ENCODE data around the gene CLEC19A. TPM values are rescaled to one million over a fixed set of nuclear protein-coding genes. Genes with fewer than 3 reads are reported as not detected.

CLEC19A gene
- total RNA-seq, 1 donor from 2014 or later = 1.9 TPM

- Histone ChIP-seq H3K4me3 (peak overlapping the region; percentile 9), H2AFZ (replicated peaks) (no peak overlapping the region), H3K79me2 (ENCODE audit: low read depth) (no peaks in the 10 kb centered on the region), H3K9ac (no peak overlapping the region), H3K27ac (peak overlapping the region; percentile 89), H3K4me2 (peak overlapping the region; percentile 76), H3K36me3 (no peaks in the 10 kb centered on the region), H3K27me3 (no peaks in the 10 kb centered on the region), H3K9me3 (ENCODE audit: low read depth) (no peaks in the 10 kb centered on the region), H4K20me1 (ENCODE audit: low read depth) (no peaks in the 10 kb centered on the region), H3F3A (ENCODE audit: low read depth) (peaks cover 59% of the 10 kb centered on the region), H3K4me1 (peaks cover 79% of the 10 kb centered on the region)
- no peaks in the 10 kb centered on the region for H3K9me3 Mint-ChIP-seq
- H3K4me3 Mint-ChIP-seq = peak overlapping the region; percentile 15
- peaks cover 15% of the 10 kb centered on the region for H3K27me3 Mint-ChIP-seq (ENCODE audit: insufficient read depth, low read depth)
- peaks cover 80% of the 10 kb centered on the region for H3K4me1 Mint-ChIP-seq
- DNase-seq (ENCODE audit: low spot score) = peak; percentile 96
- peaks cover 1% of the 10 kb centered on the region for H3K36me3 Mint-ChIP-seq
- TF ChIP-seq, protein P1, sequence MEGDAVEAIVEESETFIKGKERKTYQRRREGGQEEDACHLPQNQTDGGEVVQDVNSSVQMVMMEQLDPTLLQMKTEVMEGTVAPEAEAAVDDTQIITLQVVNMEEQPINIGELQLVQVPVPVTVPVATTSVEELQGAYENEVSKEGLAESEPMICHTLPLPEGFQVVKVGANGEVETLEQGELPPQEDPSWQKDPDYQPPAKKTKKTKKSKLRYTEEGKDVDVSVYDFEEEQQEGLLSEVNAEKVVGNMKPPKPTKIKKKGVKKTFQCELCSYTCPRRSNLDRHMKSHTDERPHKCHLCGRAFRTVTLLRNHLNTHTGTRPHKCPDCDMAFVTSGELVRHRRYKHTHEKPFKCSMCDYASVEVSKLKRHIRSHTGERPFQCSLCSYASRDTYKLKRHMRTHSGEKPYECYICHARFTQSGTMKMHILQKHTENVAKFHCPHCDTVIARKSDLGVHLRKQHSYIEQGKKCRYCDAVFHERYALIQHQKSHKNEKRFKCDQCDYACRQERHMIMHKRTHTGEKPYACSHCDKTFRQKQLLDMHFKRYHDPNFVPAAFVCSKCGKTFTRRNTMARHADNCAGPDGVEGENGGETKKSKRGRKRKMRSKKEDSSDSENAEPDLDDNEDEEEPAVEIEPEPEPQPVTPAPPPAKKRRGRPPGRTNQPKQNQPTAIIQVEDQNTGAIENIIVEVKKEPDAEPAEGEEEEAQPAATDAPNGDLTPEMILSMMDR (IDR thresholded peaks at IDR 0.05) = no peak
- TF ChIP-seq EZH2phosphoT487 (IDR thresholded peaks at IDR 0.05) = peak; percentile 31
- H3K27ac Mint-ChIP-seq = peak overlapping the region; percentile 94
Observed at GRCh38 chr16:19291475-19291874, 5.9 kb downstream of the CLEC19A start.

DNA sequence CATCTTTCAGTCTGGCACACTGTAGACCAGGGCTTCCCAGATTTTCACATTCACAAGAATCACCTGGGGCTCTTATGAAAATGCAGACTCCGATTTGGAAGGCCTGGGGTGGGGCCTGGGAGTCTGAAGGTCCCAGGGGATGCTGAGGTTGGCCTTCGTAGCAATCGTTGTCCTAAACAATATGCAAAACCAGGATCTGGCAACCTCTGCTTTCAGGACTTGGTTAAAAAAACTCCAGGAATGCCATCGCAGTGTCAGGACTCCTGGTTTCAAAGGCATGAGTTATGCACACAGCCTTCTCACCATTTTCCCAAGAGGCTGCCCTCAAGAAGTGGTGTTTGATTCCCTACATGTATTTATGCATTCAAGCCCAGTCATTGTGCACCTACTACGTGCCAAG lies 6.7 kb downstream of the CLEC19A start:
- peaks cover 15% of the 10 kb centered on the region for H3K27me3 Mint-ChIP-seq (ENCODE audit: insufficient read depth, low read depth)
- Histone ChIP-seq H3K36me3 (no peaks in the 10 kb centered on the region), H3K9ac (no peak overlapping the region), H2AFZ (replicated peaks) (no peak overlapping the region), H4K20me1 (ENCODE audit: low read depth) (no peaks in the 10 kb centered on the region), H3K4me3 (peak overlapping the region; percentile 9), H3K27me3 (no peaks in the 10 kb centered on the region), H3K79me2 (ENCODE audit: low read depth) (no peaks in the 10 kb centered on the region), H3K4me2 (peak overlapping the region; percentile 76), H3K9me3 (ENCODE audit: low read depth) (no peaks in the 10 kb centered on the region), H3K27ac (peak overlapping the region; percentile 88), H3F3A (ENCODE audit: low read depth) (peaks cover 59% of the 10 kb centered on the region), H3K4me1 (peaks cover 72% of the 10 kb centered on the region)
- no peaks in the 10 kb centered on the region for H3K9me3 Mint-ChIP-seq
- DNase-seq (ENCODE audit: low spot score) = peak; percentile 54
- H3K4me1 Mint-ChIP-seq = peaks cover 76% of the 10 kb centered on the region
- TF ChIP-seq EZH2phosphoT487 (IDR thresholded peaks at IDR 0.05) (no peak), EZH2 (IDR thresholded peaks at IDR 0.05) (no peak)
- TF ChIP-seq, protein P1 (IDR thresholded peaks at IDR 0.05) = no peak
- H3K36me3 Mint-ChIP-seq = peaks cover 1% of the 10 kb centered on the region
- peak overlapping the region; percentile 94 for H3K27ac Mint-ChIP-seq
- no peak overlapping the region for H3K4me3 Mint-ChIP-seq

GRCh38 chr16:19294156-19294649 lies 8.7 kb downstream of the CLEC19A start:
- no peaks in the 10 kb centered on the region for H3K79me2 ChIP-seq (ENCODE audit: low read depth)
- no peak for DNase-seq (ENCODE audit: low spot score)
- TF ChIP-seq EZH2 (IDR thresholded peaks at IDR 0.05) (no peak), EZH2phosphoT487 (IDR thresholded peaks at IDR 0.05) (no peak)
- TF ChIP-seq, protein P1 (IDR thresholded peaks at IDR 0.05) = no peak
- Mint-ChIP-seq H3K4me3 (no peak overlapping the region), H3K27ac (peak overlapping the region; percentile 59), H3K9me3 (no peaks in the 10 kb centered on the region), H3K27me3 (ENCODE audit: insufficient read depth, low read depth) (peaks cover 11% of the 10 kb centered on the region), H3K36me3 (peaks cover 1% of the 10 kb centered on the region), H3K4me1 (peaks cover 56% of the 10 kb centered on the region)
- H3K4me3 ChIP-seq = no peak overlapping the region
- no peak overlapping the region for H2AFZ ChIP-seq (replicated peaks)
- no peaks in the 10 kb centered on the region for H3K36me3 ChIP-seq
- H3K4me1 ChIP-seq = peaks cover 52% of the 10 kb centered on the region
- H3F3A ChIP-seq (ENCODE audit: low read depth) = peaks cover 45% of the 10 kb centered on the region
- H3K27ac ChIP-seq = no peak overlapping the region
- H3K9ac ChIP-seq = no peak overlapping the region
- H3K27me3 ChIP-seq = no peaks in the 10 kb centered on the region
- peak overlapping the region; percentile 34 for H3K4me2 ChIP-seq
- no peaks in the 10 kb centered on the region for H3K9me3 ChIP-seq (ENCODE audit: low read depth)
- no peaks in the 10 kb centered on the region for H4K20me1 ChIP-seq (ENCODE audit: low read depth)
